ACC112 (cell line): ENCODE measurements around the gene SLC25A18.

Experiments
- H2AFZ ChIP-seq: fragments of 200-600 bp; sonication (generic); one replicate; pipeline ENCODE4 v1.6.0; 2017; ENCODE audit warnings: antibody characterized with exemption, low read length; ENCODE audit not compliant: unreplicated experiment
- H3K27ac ChIP-seq: fragments of 200-600 bp; sonication (generic); 2 replicates; pipeline ENCODE4 v1.5.1; 2014; ENCODE audit warnings: low read depth, mild to moderate bottlenecking, antibody characterized with exemption, low read length, moderate library complexity
- H3K27me3 ChIP-seq: fragments of 200-600 bp; sonication (generic); 2 replicates; pipeline ENCODE4 v1.6.1; 2014; ENCODE audit warnings: mild to moderate bottlenecking, antibody characterized with exemption, low read length, moderate library complexity, mixed read lengths; ENCODE audit not compliant: insufficient read depth
- H3K36me3 ChIP-seq: fragments of 200-600 bp; sonication (generic); 2 replicates; pipeline ENCODE4 v1.6.1; 2016; ENCODE audit warnings: mild to moderate bottlenecking, antibody characterized with exemption, low read length, moderate library complexity, mixed read lengths; ENCODE audit not compliant: insufficient read depth
- H3K4me1 ChIP-seq: fragments of 200-600 bp; sonication (generic); one replicate; pipeline ENCODE4 v1.6.1; 2016; ENCODE audit warnings: low read length, mixed read lengths; ENCODE audit not compliant: insufficient read depth, unreplicated experiment, control insufficient read depth
- H3K4me3 ChIP-seq: fragments of 200-600 bp; sonication (generic); 2 replicates; pipeline ENCODE4 v1.5.1; 2014; ENCODE audit warnings: mild to moderate bottlenecking, low read depth, low read length
- H3K79me2 ChIP-seq: fragments of 200-600 bp; sonication (generic); one replicate; pipeline ENCODE4 v1.6.0; 2016; ENCODE audit warnings: low read length; ENCODE audit not compliant: control insufficient read depth, unreplicated experiment, insufficient read depth

SLC25A18 gene

GRCh38 chr22:17570851-17571631, 7.7 kb downstream of the SLC25A18 start:
- peaks cover 22% of the 10 kb centered on the region for H3K4me1 ChIP-seq
- H3K27ac ChIP-seq: peak overlapping the region; percentile 100
- H2AFZ ChIP-seq: peak overlapping the region; percentile 89
- H3K79me2 ChIP-seq: no peaks in the 10 kb centered on the region
- no peaks in the 10 kb centered on the region for H3K36me3 ChIP-seq
- no peaks in the 10 kb centered on the region for H3K27me3 ChIP-seq
- H3K4me3 ChIP-seq: peak overlapping the region; percentile 77

GRCh38 chr22:17575151-17575550, 11.9 kb downstream of the SLC25A18 start:
- Histone ChIP-seq H3K36me3 (no peaks in the 10 kb centered on the region), H3K27ac (no peak overlapping the region), H3K79me2 (no peaks in the 10 kb centered on the region), H3K4me1 (peaks cover 18% of the 10 kb centered on the region), H3K27me3 (no peaks in the 10 kb centered on the region), H3K4me3 (no peak overlapping the region), H2AFZ (no peak overlapping the region)

- Histone ChIP-seq H3K4me1 (peaks cover 14% of the 10 kb centered on the region), H3K79me2 (no peaks in the 10 kb centered on the region), H2AFZ (no peak overlapping the region), H3K36me3 (no peaks in the 10 kb centered on the region), H3K4me3 (no peak overlapping the region), H3K27me3 (no peaks in the 10 kb centered on the region), H3K27ac (peak overlapping the region; percentile 39)
Observed at GRCh38 chr22:17575681-17576080, 12.4 kb downstream of the SLC25A18 start.

GRCh38 chr22:17576470-17576869, 13.2 kb downstream of the SLC25A18 start:
- H3K27me3 ChIP-seq: no peaks in the 10 kb centered on the region
- H2AFZ ChIP-seq: no peak overlapping the region
- H3K79me2 ChIP-seq: no peaks in the 10 kb centered on the region
- H3K4me3 ChIP-seq: no peak overlapping the region
- H3K36me3 ChIP-seq: no peaks in the 10 kb centered on the region
- peaks cover 9% of the 10 kb centered on the region for H3K4me1 ChIP-seq
- H3K27ac ChIP-seq: peak overlapping the region; percentile 39

- Histone ChIP-seq H3K79me2 (no peaks in the 10 kb centered on the region), H3K4me1 (peaks cover 5% of the 10 kb centered on the region), H3K27ac (no peak overlapping the region), H3K27me3 (no peaks in the 10 kb centered on the region), H3K36me3 (no peaks in the 10 kb centered on the region), H3K4me3 (no peak overlapping the region), H2AFZ (no peak overlapping the region)
Observed at GRCh38 chr22:17578136-17578754, 14.9 kb downstream of the SLC25A18 start.

GRCh38 chr22:17579535-17579981, 16.3 kb downstream of the SLC25A18 start:
- Histone ChIP-seq H3K27ac (no peak overlapping the region), H3K36me3 (no peaks in the 10 kb centered on the region), H3K27me3 (no peaks in the 10 kb centered on the region), H2AFZ (no peak overlapping the region), H3K4me1 (peaks cover 5% of the 10 kb centered on the region), H3K79me2 (no peaks in the 10 kb centered on the region), H3K4me3 (no peak overlapping the region)

GRCh38 chr22:17580441-17581031, 17.2 kb downstream of the SLC25A18 start:
- no peaks in the 10 kb centered on the region for H3K36me3 ChIP-seq
- H3K27ac ChIP-seq: no peak overlapping the region
- peaks cover 5% of the 10 kb centered on the region for H3K4me1 ChIP-seq
- no peaks in the 10 kb centered on the region for H3K79me2 ChIP-seq
- no peaks in the 10 kb centered on the region for H3K27me3 ChIP-seq
- no peak overlapping the region for H3K4me3 ChIP-seq
- H2AFZ ChIP-seq: no peak overlapping the region

GRCh38 chr22:17581056-17581455, 17.8 kb downstream of the SLC25A18 start:
- Histone ChIP-seq H3K27me3 (no peaks in the 10 kb centered on the region), H3K36me3 (no peaks in the 10 kb centered on the region), H3K27ac (no peak overlapping the region), H3K4me3 (no peak overlapping the region), H2AFZ (no peak overlapping the region), H3K4me1 (peaks cover 5% of the 10 kb centered on the region), H3K79me2 (no peaks in the 10 kb centered on the region)

- Histone ChIP-seq H3K79me2 (no peaks in the 10 kb centered on the region), H3K4me3 (no peak overlapping the region), H3K27ac (no peak overlapping the region), H3K27me3 (no peaks in the 10 kb centered on the region), H3K4me1 (peaks cover under 1% of the 10 kb centered on the region), H2AFZ (no peak overlapping the region), H3K36me3 (no peaks in the 10 kb centered on the region)
Observed at GRCh38 chr22:17581631-17582030, 18.3 kb downstream of the SLC25A18 start.

GRCh38 chr22:17583151-17583550, 19.9 kb downstream of the SLC25A18 start:
- Histone ChIP-seq H3K79me2 (no peaks in the 10 kb centered on the region), H3K4me3 (no peak overlapping the region), H3K27me3 (no peaks in the 10 kb centered on the region), H2AFZ (no peak overlapping the region), H3K36me3 (no peaks in the 10 kb centered on the region), H3K4me1 (no peaks in the 10 kb centered on the region), H3K27ac (no peak overlapping the region)
